OCI-LY1 (cell line): ENCODE results near the gene ZNF503.

ENCODE experiments used
- CTCF ChIP-seq: fragments of 200-600 bp; sonication (generic), shearing (Covaris generic); IDR thresholded peaks from 2 replicates; pipeline ENCODE4 v1.5.1; 2017; ENCODE audit warnings: mild to moderate bottlenecking, antibody characterized with exemption, low read length, moderate library complexity, mixed read lengths
- EZH2 ChIP-seq: fragments of 200-600 bp; sonication (generic), shearing (Covaris generic); IDR thresholded peaks from 2 replicates; pipeline ENCODE4 v1.8.0; 2017; ENCODE audit warnings: borderline replicate concordance, mixed run types, mild to moderate bottlenecking, antibody characterized with exemption, low read length, moderate library complexity, mixed read lengths

GRCh38 chr10:75363431-75363830 is 38.1 kb downstream of the ZNF503 start:
- TF ChIP-seq CTCF (no peak), EZH2 (no peak)
